Gastroesophageal sphincter (tissue), 4 donors: ENCODE results near the gene ATP5F1D. TPM values are rescaled to one million over a fixed set of nuclear protein-coding genes. Genes with fewer than 3 reads are reported as not detected.

Source experiments
- ATAC-seq: fragments of 150-250 bp; one replicate; pipeline ENCODE4 v1.9.1; 2016; ENCODE audit warnings: mild to moderate bottlenecking, moderate library complexity
- H3K27ac ChIP-seq, 4 donors: fragments of 200-600 bp; sonication (generic) in 3 of 4; 1 replicate in 3 of 4; 2 replicates in 1 of 4; pipeline ENCODE4 v1.5.1; 2016 to 2019
- H3K27me3 ChIP-seq: fragments of 200-600 bp; sonication (generic); one replicate; pipeline ENCODE4 v1.5.1; 2019
- H3K36me3 ChIP-seq, 2 donors: fragments of 200-600 bp; sonication (generic); one replicate each; pipeline ENCODE4 v1.5.1; 2019; ENCODE audit warnings: control low read depth in 1 of 2
- H3K4me1 ChIP-seq, 3 donors: fragments of 200-600 bp; sonication (generic); 1 replicate in 2 of 3; 2 replicates in 1 of 3; pipeline ENCODE4 v1.5.1; 2016 to 2019; ENCODE audit warnings: control low read depth in 2 of 3
- H3K4me3 ChIP-seq, 2 donors: fragments of 200-600 bp; sonication (generic); one replicate each; pipeline ENCODE4 v1.5.1; 2019; ENCODE audit warnings: mild to moderate bottlenecking in 1 of 2, moderate library complexity in 1 of 2
- H3K9me3 ChIP-seq, 3 donors: fragments of 200-600 bp; sonication (generic); one replicate each; pipeline ENCODE4 v1.5.1; 2017 to 2019; ENCODE audit warnings: control low read depth in 2 of 3
- CTCF ChIP-seq, 4 experiments: fragments of 200-600 bp in 2 of 4; fragments of 450-650 bp in 2 of 4; sonication (generic) in 1 of 4; IDR thresholded peaks; one replicate each; pipeline ENCODE4 v1.5.1; 2017 to 2019; ENCODE audit warnings: antibody characterized with exemption in 4 of 4, mild to moderate bottlenecking in 2 of 4, moderate library complexity in 2 of 4
- EP300 ChIP-seq: sonication (generic); formaldehyde crosslinking; IDR thresholded peaks from one replicate; pipeline ENCODE4 v1.6.1; 2017; ENCODE audit warnings: antibody characterized with exemption, mild to moderate bottlenecking
- POLR2A ChIP-seq, 2 donors: fragments of 450-650 bp; IDR thresholded peaks; one replicate each; pipeline ENCODE4 v1.6.1; 2017; ENCODE audit warnings: antibody characterized with exemption in 2 of 2, mild to moderate bottlenecking in 2 of 2, moderate library complexity in 1 of 2
- POLR2AphosphoS5 ChIP-seq: sonication (generic); formaldehyde crosslinking; IDR thresholded peaks from one replicate; pipeline ENCODE4 v1.6.1; 2017; ENCODE audit warnings: antibody characterized with exemption
- WGBS, 2 donors: methylation state at CpG; one replicate each; pipeline ENCODE4 v1.1.5; 2018; ENCODE audit warnings: low coverage in 1 of 2; 5-methylcytosine and 5-hydroxymethylcytosine counted together
- total RNA-seq, 4 donors: library from RNA; depleted of rRNA; stranded (reverse); fragments of >200 nt; gene quantifications; one replicate each; pipeline ENCODE4 v1.1.0, GENCODE V29; 2016

ATP5F1D gene
- total RNA-seq, 4 donors from 2014 or later, result 62.3 to 116 (median 84.1) TPM

GRCh38 chr19:1265615-1266128 is 24.1 kb downstream of the ATP5F1D start:
- 8% methylated on average over 10 of the region's 28 CpGs; no CpG with 5 or more reads in 1 of the 2 donors for WGBS, 2 donors
- Histone ChIP-seq H3K4me3 (peak overlapping the region in 1 of 2 donors; percentile 62), H3K27ac (peak overlapping the region; percentile 45 to 100 (median 94)), H3K36me3 (no peaks in the 10 kb centered on the region), H3K9me3 (no peaks in the 10 kb centered on the region), H3K4me1 (peaks cover 4 to 83% (median 60%) of the 10 kb centered on the region in 3 donors), H3K27me3 (no peaks in the 10 kb centered on the region)
- ATAC-seq, result peak; percentile 5
- TF ChIP-seq POLR2AphosphoS5, result peak; percentile 45
- no peak for TF ChIP-seq POLR2A (IDR thresholded peaks at IDR 0.05)
- no peak for TF ChIP-seq CTCF (IDR thresholded peaks at IDR 0.05)
- TF ChIP-seq EP300, result no peak

GRCh38 chr19:1266129-1266915 is 24.8 kb downstream of the ATP5F1D start:
- Histone ChIP-seq H3K27ac (peak overlapping the region; percentile 45 to 100 (median 94)), H3K27me3 (no peaks in the 10 kb centered on the region), H3K36me3 (peaks cover 0 to 6% of the 10 kb centered on the region in 2 donors), H3K9me3 (no peaks in the 10 kb centered on the region), H3K4me3 (peak overlapping the region; percentile 19 to 62), H3K4me1 (peaks cover 4 to 85% (median 65%) of the 10 kb centered on the region in 3 donors)
- peak; percentile 38 for ATAC-seq
- TF ChIP-seq POLR2A (IDR thresholded peaks at IDR 0.05) (no peak), EP300 (no peak), POLR2AphosphoS5 (peak; percentile 62), CTCF (IDR thresholded peaks at IDR 0.05) (peak in 1 of 4 experiments; percentile 15)
- WGBS, 2 donors, result 0 to 11% methylated on average over 4 to 10 of the region's 84 CpGs

GRCh38 chr19:1266916-1267476 is 25.4 kb downstream of the ATP5F1D start:
- H3K9me3 ChIP-seq, result no peaks in the 10 kb centered on the region
- H3K36me3 ChIP-seq, result peaks cover 0 to 12% of the 10 kb centered on the region in 2 donors
- H3K27ac ChIP-seq, result peak overlapping the region; percentile 45 to 100 (median 94)
- no peaks in the 10 kb centered on the region for H3K27me3 ChIP-seq
- peak overlapping the region; percentile 19 to 62 for H3K4me3 ChIP-seq
- peak; percentile 6 for ATAC-seq
- TF ChIP-seq POLR2A (IDR thresholded peaks at IDR 0.05) (peak in 1 of 2 donors; percentile 28), POLR2AphosphoS5 (peak; percentile 39), CTCF (IDR thresholded peaks at IDR 0.05) (peak in 3 of 4 experiments; percentile 98 to 100 (median 100)), EP300 (no peak)
- H3K4me1 ChIP-seq, result peaks cover 4 to 85% (median 65%) of the 10 kb centered on the region in 3 donors
- 0% methylated on average over 6 of the region's 59 CpGs; no CpG with 5 or more reads in 1 of the 2 donors for WGBS, 2 donors

GRCh38 chr19:1267477-1268225 is 26.1 kb downstream of the ATP5F1D start:
- no peaks in the 10 kb centered on the region for H3K27me3 ChIP-seq
- peak overlapping the region in 3 of 4 donors; percentile 99 to 100 (median 99) for H3K27ac ChIP-seq
- WGBS, 2 donors, result 0 to 26% methylated on average over 7 to 10 of the region's 35 CpGs
- H3K36me3 ChIP-seq, result peaks cover 0 to 19% of the 10 kb centered on the region in 2 donors
- TF ChIP-seq EP300 (no peak), POLR2AphosphoS5 (no peak), CTCF (IDR thresholded peaks at IDR 0.05) (no peak), POLR2A (IDR thresholded peaks at IDR 0.05) (no peak)
- no peaks in the 10 kb centered on the region for H3K9me3 ChIP-seq
- ATAC-seq, result no peak
- H3K4me1 ChIP-seq, result peaks cover 0 to 85% (median 63%) of the 10 kb centered on the region in 3 donors
- H3K4me3 ChIP-seq, result peak overlapping the region in 1 of 2 donors; percentile 62
